Dendritic cell treated with granulocyte-macrophage colony-stimulating factor and Interleukin-4, amounts not matched to agents 40 ng/mL and 50 ng/mL, for 4 days (primary cell): ENCODE data around the gene AGAP1.

Experiments
- H3K27ac Mint-ChIP-seq: one replicate; pipeline ENCODE4 v1.8.0; 2022; ENCODE audit warnings: mild to moderate bottlenecking, mixed read lengths
- H3K27me3 Mint-ChIP-seq: one replicate; pipeline ENCODE4 v1.8.0; 2022; ENCODE audit warnings: mild to moderate bottlenecking, mixed read lengths
- H3K36me3 Mint-ChIP-seq: one replicate; pipeline ENCODE4 v1.8.0; 2022; ENCODE audit warnings: low read depth, mixed read lengths
- H3K4me1 Mint-ChIP-seq: one replicate; pipeline ENCODE4 v1.8.0; 2022; ENCODE audit warnings: low read depth, mixed read lengths
- H3K4me3 Mint-ChIP-seq: one replicate; pipeline ENCODE4 v1.8.0; 2022; ENCODE audit warnings: mild to moderate bottlenecking, moderate library complexity, mixed read lengths
- H3K9me3 Mint-ChIP-seq: one replicate; pipeline ENCODE4 v1.8.0; 2022; ENCODE audit warnings: mixed read lengths
- intact Hi-C: fragments of 100-400 bp; cut with micrococcal nuclease; formaldehyde crosslinking; loops from one replicate; pipeline ENCODE4 v1.15.0; 2022

The AGAP1 gene

DNA sequence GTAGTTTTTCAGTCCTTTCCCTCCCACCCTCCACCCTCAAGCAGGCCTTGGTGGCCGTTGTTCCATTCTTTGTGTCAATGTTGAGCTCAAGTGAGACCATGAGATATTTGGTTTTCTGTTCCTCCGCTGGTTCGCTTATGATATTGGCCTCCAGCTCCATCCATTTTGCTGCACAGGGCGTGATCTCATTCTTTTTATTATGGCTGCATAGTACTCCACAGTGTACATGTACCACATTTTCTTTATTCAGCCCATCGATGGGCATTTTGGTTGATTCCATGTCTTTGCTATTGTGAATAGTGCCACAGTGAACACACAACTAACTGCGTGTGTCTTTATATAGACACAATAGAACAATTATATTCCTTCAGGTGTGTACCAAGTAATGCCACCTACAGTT lies 14.1 kb downstream of the AGAP1 start:
- Mint-ChIP-seq H3K27ac (no peak overlapping the region), H3K4me1 (no peaks in the 10 kb centered on the region), H3K9me3 (no peaks in the 10 kb centered on the region), H3K4me3 (no peak overlapping the region), H3K27me3 (peaks cover 11% of the 10 kb centered on the region), H3K36me3 (no peaks in the 10 kb centered on the region)
- intact Hi-C loops: no loop called here

DNA sequence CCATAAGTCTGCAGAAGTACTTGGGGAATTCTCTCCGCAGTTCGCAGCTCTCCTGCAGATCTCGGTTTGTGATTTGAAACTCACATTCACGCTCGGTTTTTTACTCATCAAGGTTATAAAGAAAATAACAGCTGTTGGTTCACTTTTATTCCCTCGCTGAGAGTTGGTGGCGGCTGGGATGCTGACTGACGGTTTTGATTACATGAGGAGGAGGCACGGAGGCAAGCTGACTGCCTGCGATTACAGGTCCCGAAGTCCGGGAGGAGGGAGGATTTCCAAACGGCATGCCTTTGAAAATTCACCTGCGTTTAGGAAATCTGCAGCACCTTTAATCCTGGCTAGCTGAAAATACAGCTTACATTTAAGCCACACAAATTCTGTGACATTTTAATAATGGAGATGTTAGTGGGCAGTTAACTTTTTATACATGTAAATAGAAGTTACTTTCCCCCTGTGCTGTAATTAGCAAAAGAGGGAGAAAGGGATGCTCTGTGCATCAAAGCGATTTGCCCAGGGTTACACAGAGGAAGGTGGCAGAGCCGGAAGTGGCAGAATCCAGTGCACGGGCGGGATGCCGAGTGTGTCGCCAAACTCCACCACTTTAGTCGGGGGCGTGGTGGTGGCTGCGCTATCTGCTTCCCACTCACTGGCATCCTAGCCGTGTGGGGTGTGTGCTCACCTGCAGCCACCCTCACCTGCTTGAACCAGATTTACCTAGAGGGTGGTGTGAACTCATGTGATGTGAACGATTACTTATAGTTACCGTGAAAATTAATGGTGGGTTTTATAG lies 14.7 kb downstream of the AGAP1 start:
- intact Hi-C loops: no loop called here
- H3K27me3 Mint-ChIP-seq: peaks cover 7% of the 10 kb centered on the region
- no peaks in the 10 kb centered on the region for H3K36me3 Mint-ChIP-seq
- H3K27ac Mint-ChIP-seq: no peak overlapping the region
- no peaks in the 10 kb centered on the region for H3K4me1 Mint-ChIP-seq
- no peaks in the 10 kb centered on the region for H3K9me3 Mint-ChIP-seq
- no peak overlapping the region for H3K4me3 Mint-ChIP-seq

DNA sequence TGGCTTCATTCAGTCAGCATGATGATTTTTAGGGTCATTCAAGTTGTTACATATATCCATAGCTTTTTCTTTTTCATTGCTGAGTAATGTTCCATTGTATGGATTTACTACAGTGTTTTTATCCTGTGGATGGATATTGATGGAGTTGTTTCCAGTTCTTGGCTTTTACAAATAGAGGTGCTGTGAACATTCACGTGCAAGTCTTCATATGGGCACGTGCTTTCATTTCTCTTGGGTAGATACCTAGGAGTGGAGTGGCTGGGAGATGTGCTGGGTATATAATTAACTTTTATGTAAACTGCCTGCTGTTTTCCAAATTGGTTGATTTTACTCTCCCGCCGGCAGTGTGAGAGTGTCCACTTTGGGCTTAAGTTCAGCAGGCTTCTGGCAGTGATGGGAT lies 16.5 kb downstream of the AGAP1 start:
- H3K27me3 Mint-ChIP-seq: peaks cover 2% of the 10 kb centered on the region
- H3K27ac Mint-ChIP-seq: no peak overlapping the region
- H3K9me3 Mint-ChIP-seq: no peaks in the 10 kb centered on the region
- no peaks in the 10 kb centered on the region for H3K36me3 Mint-ChIP-seq
- H3K4me3 Mint-ChIP-seq: no peak overlapping the region
- H3K4me1 Mint-ChIP-seq: no peaks in the 10 kb centered on the region
- intact Hi-C loops: no loop called here

DNA sequence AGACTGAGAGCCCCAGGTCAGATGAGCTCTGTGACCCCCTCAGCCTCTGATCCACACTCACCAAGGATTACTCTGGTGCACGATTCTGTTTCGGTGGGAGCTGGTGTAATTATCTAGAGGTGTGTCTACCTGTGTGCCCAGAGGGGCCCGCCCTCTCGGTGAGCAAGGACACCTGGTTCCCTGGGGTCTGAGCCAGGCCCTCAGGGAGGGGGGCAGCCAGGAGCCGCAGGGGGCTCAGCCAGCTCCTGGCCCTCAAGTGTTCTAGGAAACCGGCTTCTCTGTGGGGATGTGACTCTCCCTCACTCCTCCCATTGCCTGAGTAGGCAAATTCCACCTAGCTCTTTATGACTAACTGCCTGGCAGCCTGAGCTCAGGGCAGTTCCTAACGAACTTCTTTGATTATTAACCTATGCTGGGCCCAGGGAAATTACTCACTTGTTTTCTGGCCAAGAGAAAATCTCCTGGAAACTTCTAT lies 17.4 kb downstream of the AGAP1 start:
- no peaks in the 10 kb centered on the region for H3K4me1 Mint-ChIP-seq
- H3K27ac Mint-ChIP-seq: no peak overlapping the region
- H3K27me3 Mint-ChIP-seq: no peaks in the 10 kb centered on the region
- intact Hi-C loops: no loop called here
- no peak overlapping the region for H3K4me3 Mint-ChIP-seq
- H3K9me3 Mint-ChIP-seq: no peaks in the 10 kb centered on the region
- H3K36me3 Mint-ChIP-seq: no peaks in the 10 kb centered on the region

DNA sequence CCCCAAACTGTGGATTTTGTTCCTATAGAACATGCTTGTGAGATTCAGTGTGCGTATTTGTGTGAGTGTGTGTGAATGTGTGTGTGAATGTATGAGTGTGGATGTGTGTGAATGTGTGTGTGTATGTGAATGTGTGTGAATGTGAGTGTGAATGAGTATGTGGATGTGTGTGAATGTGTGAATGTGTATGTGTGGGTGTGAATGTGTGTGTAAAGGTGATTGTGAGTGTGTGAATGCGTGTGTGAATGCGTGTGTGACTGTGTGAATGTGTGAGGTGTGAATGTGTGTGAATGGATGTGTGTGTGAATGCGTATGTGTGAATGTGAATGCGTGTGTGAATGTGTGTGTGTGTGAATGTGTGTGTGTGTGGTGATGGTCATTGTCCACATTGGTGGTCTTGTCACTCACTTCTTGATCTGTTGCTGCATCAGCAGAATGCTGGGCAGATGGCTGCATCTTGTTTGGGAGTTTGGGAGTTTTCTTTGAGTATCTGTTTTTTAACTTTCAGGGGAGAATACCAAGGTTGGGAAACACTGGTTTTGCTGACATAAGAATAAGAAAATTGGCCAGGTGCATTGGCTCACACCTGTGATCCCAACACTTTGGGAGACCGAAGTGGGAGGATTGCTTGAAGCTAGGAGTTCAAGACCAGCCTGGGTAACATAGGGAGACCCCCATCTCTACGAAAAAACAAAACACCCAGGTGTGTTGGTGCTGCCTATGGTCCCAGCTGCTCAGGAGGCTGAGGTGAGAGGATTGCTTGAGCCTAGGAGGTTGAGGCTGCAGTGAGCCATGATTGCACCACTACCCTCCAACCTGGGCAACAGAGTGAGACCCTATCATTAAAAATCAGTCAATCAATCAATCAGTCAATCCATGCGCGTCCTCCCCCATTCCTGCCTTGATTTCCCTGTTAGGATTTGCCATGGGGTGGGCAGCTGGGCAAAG lies 18.2 kb downstream of the AGAP1 start:
- intact Hi-C loops: no loop called here
- Mint-ChIP-seq H3K4me3 (no peak overlapping the region), H3K36me3 (no peaks in the 10 kb centered on the region), H3K9me3 (no peaks in the 10 kb centered on the region), H3K4me1 (no peaks in the 10 kb centered on the region), H3K27ac (no peak overlapping the region), H3K27me3 (no peaks in the 10 kb centered on the region)

DNA sequence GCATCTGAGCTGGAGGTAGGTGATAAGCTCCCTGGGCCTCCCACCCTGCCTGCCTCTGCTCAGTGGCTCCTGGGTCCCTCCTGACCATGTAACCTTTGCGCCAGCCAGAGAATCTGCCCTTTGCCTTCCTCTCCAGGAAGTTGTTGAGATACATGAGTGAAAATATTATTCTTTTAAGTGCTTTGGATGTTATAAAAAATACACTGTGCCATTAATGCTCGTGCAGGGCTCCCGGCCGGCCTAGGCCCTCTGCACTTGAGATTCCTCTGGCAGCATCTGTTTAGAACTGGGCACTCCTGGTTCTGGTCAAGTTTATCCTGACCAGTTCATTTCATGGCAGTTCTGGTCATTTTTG lies 18.8 kb downstream of the AGAP1 start:
- Mint-ChIP-seq H3K36me3 (no peaks in the 10 kb centered on the region), H3K4me1 (no peaks in the 10 kb centered on the region), H3K4me3 (no peak overlapping the region), H3K9me3 (no peaks in the 10 kb centered on the region), H3K27me3 (no peaks in the 10 kb centered on the region), H3K27ac (no peak overlapping the region)
- intact Hi-C loops: no loop called here

DNA sequence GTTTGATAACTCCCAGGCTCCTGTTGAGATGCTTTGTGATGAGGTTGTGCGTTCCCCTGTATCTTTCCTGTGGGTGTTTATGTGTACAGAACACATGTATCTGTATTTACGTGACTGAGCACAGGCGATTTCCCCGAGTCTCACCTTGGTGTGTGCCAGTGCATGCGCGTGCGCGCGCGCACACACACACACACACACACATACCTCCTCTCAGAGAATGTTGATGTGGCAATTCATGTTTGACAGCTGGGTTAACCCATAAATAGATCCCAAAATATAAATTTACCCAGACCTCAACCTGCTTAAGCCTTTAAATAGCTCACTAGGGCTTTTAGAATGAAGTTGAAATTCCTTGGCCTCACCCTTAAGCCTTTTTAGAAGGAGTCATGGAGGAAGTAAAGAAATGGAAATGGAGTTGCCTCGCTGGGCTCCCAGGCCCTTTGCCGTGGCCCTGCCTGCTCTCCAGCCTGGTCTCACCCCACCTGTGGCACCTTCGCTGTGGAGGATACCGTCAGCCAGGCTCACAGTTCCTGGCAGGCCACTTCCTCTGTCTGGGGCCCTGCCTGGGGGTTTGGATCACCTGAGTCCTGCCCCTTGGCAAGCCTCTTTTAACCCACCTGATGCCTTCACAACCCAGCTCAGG lies 20.3 kb downstream of the AGAP1 start:
- no peaks in the 10 kb centered on the region for H3K4me1 Mint-ChIP-seq
- intact Hi-C loops: no loop called here
- no peaks in the 10 kb centered on the region for H3K27me3 Mint-ChIP-seq
- H3K27ac Mint-ChIP-seq: no peak overlapping the region
- no peak overlapping the region for H3K4me3 Mint-ChIP-seq
- H3K36me3 Mint-ChIP-seq: no peaks in the 10 kb centered on the region
- H3K9me3 Mint-ChIP-seq: no peaks in the 10 kb centered on the region

DNA sequence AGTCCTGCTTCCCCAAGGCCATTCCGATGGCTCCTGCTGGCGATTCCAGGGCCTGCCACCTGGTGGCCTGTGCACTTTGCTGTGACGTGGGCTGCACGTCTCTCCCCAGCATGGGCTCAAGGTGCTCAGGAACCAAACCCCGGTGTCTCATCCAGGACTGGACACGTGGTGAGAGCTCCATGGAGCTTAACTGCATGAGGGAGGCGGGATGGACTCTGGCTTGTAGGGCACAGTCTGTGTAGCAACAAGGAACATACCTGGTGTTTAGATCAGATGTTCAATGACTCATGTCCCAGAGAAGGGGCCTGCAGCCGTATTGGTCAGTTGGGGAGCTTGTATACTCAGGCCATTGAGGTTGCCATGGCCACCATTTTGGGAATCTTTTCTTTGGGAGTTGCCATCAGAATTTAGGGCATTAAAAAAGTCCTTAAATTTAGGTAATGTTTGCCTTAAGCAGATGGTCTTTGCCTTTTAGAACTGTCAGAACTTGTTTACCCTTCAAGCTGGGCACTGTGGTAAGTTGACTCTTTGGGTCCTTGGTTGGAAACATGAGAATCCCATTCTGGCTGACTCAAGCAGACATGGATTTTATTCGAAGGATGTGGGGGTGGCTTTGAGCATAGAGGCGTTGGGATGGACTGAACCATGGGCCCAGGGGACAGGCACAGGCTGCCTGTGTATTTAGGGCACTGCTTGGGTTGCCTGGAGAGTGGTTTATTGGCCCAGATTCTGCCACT lies 21.0 kb downstream of the AGAP1 start:
- Mint-ChIP-seq H3K4me3 (no peak overlapping the region), H3K9me3 (no peaks in the 10 kb centered on the region), H3K27ac (no peak overlapping the region), H3K27me3 (no peaks in the 10 kb centered on the region), H3K4me1 (no peaks in the 10 kb centered on the region), H3K36me3 (no peaks in the 10 kb centered on the region)
- intact Hi-C loops: no loop called here

DNA sequence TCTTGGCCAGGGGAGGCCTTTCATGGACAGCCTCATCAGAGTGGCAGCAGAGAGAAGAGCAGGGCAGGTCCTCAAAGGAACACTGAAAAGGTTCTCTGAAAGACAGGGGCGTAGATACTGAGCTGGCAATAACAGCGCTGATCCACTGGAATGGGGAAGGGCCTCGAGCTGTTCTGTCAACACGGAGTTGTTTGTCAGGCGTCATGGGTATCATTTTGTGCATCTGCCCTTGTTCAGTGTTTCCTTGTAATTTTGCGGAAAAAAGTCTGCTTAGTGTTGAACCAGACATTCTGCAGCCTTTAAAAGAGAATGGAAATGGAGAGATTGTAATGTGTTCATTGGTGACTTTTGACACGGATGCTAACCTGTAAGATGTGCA lies 21.5 kb downstream of the AGAP1 start:
- Mint-ChIP-seq H3K27me3 (no peaks in the 10 kb centered on the region), H3K9me3 (no peaks in the 10 kb centered on the region), H3K36me3 (no peaks in the 10 kb centered on the region), H3K4me1 (no peaks in the 10 kb centered on the region), H3K27ac (no peak overlapping the region), H3K4me3 (no peak overlapping the region)
- intact Hi-C loops: no loop called here

DNA sequence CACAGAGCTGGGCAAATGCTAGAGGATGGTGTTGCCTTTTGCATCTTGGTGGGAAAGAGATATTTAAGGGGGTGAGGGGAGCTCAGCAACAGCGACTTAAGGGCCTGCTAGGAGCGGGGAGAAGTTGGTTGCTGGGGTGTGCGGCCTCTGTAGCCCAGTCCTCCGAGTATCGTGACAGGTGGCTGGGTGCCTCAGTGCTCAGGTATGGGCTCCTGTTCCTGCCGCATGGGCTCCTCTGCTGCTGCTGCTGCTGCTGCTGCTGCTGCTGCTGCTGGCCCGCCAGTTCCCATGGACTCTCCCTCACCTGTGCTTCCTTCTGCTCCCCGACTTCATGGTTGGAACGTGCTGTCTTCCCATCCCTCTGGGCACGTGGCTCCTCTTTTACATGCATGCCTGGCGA lies 22.0 kb downstream of the AGAP1 start:
- no peaks in the 10 kb centered on the region for H3K27me3 Mint-ChIP-seq
- no peaks in the 10 kb centered on the region for H3K36me3 Mint-ChIP-seq
- intact Hi-C loops: no loop called here
- H3K4me3 Mint-ChIP-seq: no peak overlapping the region
- H3K4me1 Mint-ChIP-seq: no peaks in the 10 kb centered on the region
- no peak overlapping the region for H3K27ac Mint-ChIP-seq
- H3K9me3 Mint-ChIP-seq: no peaks in the 10 kb centered on the region

DNA sequence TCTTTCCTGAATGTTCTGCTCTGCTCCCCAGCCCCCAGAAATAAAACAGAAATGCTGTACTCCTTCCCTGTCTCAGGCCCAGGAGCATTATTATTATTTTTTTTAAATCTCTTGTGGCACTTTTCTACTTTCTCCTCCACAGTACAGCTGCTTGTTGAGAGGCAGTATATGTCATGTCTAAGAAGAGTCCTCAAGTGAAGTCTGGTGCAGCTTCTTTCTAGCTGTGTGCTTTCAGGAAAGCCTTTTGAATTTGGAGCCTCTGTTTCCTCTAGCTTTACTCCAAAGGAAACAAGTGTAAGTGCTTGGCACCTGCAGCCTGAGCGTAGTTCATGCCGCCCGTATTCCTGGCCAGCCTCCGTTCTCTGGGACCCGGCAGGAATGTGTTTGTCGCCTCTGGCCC lies 22.4 kb downstream of the AGAP1 start:
- H3K36me3 Mint-ChIP-seq: no peaks in the 10 kb centered on the region
- no peaks in the 10 kb centered on the region for H3K9me3 Mint-ChIP-seq
- H3K4me3 Mint-ChIP-seq: no peak overlapping the region
- intact Hi-C loops: no loop called here
- no peaks in the 10 kb centered on the region for H3K4me1 Mint-ChIP-seq
- no peaks in the 10 kb centered on the region for H3K27me3 Mint-ChIP-seq
- H3K27ac Mint-ChIP-seq: no peak overlapping the region

DNA sequence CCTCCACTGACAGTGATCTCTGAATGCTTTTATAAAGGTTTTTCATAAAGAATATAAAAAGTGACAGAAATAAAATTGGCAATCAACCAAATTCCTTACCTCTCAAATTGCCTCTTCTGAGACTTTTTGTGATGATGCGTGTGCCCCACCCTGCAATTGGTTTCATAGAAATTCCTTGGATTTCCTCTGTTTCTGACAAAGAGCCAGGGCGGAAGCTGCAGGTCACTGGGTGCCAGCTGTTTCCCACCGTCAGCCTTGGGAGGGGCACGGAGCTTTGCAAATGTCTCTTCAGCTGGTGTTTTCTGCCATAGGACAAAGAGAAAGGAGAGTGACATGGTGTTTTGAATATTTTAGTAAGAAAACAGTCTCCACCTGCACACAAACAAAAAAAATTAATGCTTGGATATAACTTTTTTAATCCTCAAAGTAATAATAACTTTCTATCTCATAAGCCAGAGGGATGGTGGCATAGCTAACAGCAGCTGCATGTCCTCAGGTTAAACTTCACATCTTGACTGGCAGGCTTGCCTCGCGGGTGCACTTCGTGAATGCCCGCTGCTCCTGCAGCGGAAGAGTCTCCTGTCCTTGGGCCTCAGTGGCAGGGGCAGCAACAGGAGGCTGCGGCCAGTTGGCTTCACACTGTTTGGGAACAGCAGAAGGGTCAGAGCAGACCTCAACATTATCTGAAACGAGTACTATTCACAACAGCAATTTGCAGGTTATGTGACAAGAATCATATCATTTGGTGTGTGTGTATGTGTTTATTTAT lies 24.7 kb downstream of the AGAP1 start:
- no peaks in the 10 kb centered on the region for H3K27me3 Mint-ChIP-seq
- H3K9me3 Mint-ChIP-seq: no peaks in the 10 kb centered on the region
- no peaks in the 10 kb centered on the region for H3K36me3 Mint-ChIP-seq
- intact Hi-C loops: no loop called here
- no peaks in the 10 kb centered on the region for H3K4me1 Mint-ChIP-seq
- H3K4me3 Mint-ChIP-seq: no peak overlapping the region
- no peak overlapping the region for H3K27ac Mint-ChIP-seq

DNA sequence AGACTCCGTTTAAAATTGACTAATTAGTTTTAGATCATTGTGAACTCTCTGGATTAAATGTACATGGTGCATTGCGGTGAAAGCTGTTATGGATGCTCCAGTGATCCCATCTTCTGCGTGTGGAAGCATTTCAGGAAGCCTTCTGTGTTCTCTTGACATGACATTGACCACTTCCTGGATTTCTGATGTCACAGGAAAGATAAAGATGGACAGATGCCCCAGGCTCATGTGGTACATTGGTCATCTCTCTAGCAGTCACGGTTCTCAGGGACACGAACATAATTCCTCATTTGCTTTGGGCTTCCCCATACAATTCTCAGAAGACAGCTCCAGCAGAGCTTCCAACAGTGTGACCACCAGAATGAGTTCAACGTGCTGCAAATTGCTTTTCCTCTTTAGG lies 26.9 kb downstream of the AGAP1 start:
- no peaks in the 10 kb centered on the region for H3K36me3 Mint-ChIP-seq
- H3K4me3 Mint-ChIP-seq: no peak overlapping the region
- intact Hi-C loops: no loop called here
- no peaks in the 10 kb centered on the region for H3K27me3 Mint-ChIP-seq
- no peaks in the 10 kb centered on the region for H3K9me3 Mint-ChIP-seq
- H3K27ac Mint-ChIP-seq: no peak overlapping the region
- no peaks in the 10 kb centered on the region for H3K4me1 Mint-ChIP-seq
